Activated T-cell treated with anti-CD3 and anti-CD28 coated beads, Interleukin-2, amount 50 U/mL, for 4 hours (primary cell): ENCODE results near the gene TGOLN2. TPM values are rescaled to one million over a fixed set of nuclear protein-coding genes. Genes with fewer than 3 reads are reported as not detected.
"Not testable (repeated sequence)": the region's sequence is repeated elsewhere in the genome, so short reads cannot be mapped to it uniquely, and the experiment has no call there.

ENCODE experiments used
- ATAC-seq, 2 donors: fragments of 200-7000 bp; cut with Tn5 transposase; one replicate each; pipeline ENCODE4 v1.10.0; 2021
- DNase-seq: peaks from one replicate; pipeline ENCODE4 v3.0.0-alpha.2; 2020
- H3K27me3 Mint-ChIP-seq: one replicate; pipeline ENCODE4 v1.8.0; 2021; ENCODE audit warnings: low read depth, mixed read lengths
- H3K36me3 Mint-ChIP-seq: one replicate; pipeline ENCODE4 v1.8.0; 2022; ENCODE audit warnings: mixed read lengths; ENCODE audit not compliant: insufficient read depth
- H3K4me1 Mint-ChIP-seq: one replicate; pipeline ENCODE4 v1.8.0; 2021; ENCODE audit warnings: low read depth, mixed read lengths
- H3K4me3 Mint-ChIP-seq: one replicate; pipeline ENCODE4 v1.8.0; 2021; ENCODE audit warnings: mild to moderate bottlenecking, moderate library complexity, mixed read lengths
- H3K9me3 Mint-ChIP-seq: one replicate; pipeline ENCODE4 v1.8.0; 2021; ENCODE audit warnings: mixed read lengths
- total RNA-seq, 3 donors: library from RNA; stranded (reverse); gene quantifications; one replicate each; pipeline ENCODE4 v1.2.1, GENCODE V29; 2021

Gene TGOLN2
- total RNA-seq, 3 donors from 2014 or later: 93.8 to 99.6 (median 98.1) TPM

DNA sequence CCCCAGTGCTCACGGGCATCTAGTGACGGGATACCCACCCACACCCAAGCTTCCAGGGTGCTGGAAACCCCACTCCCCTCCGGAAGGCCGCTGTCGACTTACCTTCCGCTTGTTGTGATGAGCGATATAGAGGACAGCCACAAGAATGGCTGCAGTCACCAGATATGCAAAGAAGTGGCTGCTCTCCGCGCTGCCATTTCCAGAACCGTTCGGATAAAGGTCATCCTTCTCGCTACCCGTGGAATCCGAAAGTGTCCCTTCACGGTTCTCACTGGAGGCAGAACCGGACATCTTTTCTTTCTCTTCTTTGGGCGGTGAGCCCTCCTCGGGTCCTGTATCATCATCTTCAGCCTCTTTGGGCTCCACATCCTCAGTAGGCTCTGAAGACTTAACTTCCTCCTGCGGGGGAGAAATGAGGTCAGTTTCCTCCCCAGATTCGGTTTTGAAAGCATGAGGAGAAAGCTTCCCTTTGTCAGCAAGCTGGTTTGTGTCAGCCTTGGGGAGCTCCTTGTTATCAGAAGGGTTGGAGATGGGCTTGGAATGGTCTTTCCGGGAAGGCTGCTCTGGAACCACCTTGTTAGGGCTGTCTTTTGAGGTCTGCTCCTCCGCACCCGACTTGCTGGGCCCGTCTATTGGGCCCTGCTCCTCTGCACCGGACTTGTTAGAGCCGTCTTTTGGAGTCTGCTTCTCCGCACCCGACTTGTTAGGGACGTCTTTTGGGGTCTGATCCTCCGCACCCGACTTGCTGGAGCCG is 1.2 kb downstream of the TGOLN2 start:
- Mint-ChIP-seq H3K4me1 (peaks cover 50% of the 10 kb centered on the region), H3K4me3 (peak overlapping the region; percentile 95), H3K9me3 (no peaks in the 10 kb centered on the region), H3K27me3 (no peaks in the 10 kb centered on the region), H3K36me3 (peaks cover 43% of the 10 kb centered on the region)
- ATAC-seq (peak; percentile 29 to 32), DNase-seq (peak; percentile 18)

DNA sequence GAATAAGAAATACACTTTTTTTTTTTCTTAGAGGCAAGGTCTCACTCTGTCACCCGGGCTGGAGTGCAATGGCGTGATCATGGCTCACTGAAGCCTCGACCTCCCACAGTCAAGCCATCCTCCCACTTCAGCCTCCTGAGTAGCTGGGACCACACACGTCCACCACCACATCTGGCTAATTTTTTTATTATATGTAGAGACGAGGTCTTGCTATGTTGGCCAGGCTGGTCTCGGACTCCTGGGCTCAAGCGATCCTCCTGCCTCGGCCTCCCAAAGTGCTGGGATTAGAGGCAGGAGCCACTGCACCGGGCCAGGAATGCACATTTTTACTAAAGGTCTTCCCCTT is 2.4 kb downstream of the TGOLN2 start:
- ATAC-seq: no peak
- H3K36me3 Mint-ChIP-seq: peaks cover 54% of the 10 kb centered on the region
- DNase-seq: no peak
- peaks cover 61% of the 10 kb centered on the region for H3K4me1 Mint-ChIP-seq
- no peaks in the 10 kb centered on the region for H3K27me3 Mint-ChIP-seq
- no peaks in the 10 kb centered on the region for H3K9me3 Mint-ChIP-seq
- H3K4me3 Mint-ChIP-seq: peak overlapping the region; percentile 95

DNA sequence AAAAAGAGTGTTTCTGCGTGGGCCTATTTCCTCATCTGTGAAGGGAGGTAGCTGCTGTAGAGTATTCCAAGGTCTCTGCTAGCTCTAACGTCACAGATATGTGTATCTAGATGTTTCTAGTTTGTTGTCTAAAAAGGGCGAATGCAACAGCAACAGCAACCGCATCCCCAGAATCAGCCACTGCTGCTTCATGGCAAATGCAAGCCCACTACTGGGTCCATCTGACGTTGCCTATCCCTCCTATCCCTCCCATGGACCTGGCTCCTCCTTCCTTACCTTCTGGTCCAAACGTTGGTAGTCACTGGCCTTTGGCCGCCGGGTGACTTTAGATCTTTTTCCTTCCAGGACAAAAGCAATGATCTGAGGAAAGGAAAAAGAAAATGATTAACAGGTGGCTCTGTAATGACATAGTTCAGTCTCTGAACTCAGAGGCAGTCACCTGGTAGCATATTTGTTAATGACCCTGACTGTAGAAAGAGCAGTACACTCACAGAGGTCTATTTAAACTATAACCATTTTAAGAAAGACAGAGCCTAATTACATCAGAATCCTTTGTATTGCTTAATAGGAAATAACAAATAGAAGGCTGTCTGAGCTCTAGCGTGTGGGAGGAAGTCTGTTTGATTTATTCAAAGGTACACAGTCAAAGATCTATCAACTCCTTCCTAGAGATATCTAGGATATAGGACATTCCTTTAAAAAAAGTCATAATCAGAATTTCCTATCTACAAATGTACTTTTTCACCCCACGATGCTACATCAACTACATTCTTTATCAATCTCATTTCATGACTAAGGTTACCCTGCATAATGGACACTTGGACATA is 2.9 kb downstream of the TGOLN2 start:
- Mint-ChIP-seq H3K27me3 (no peaks in the 10 kb centered on the region), H3K4me3 (peak overlapping the region; percentile 95), H3K36me3 (peaks cover 60% of the 10 kb centered on the region), H3K4me1 (peaks cover 67% of the 10 kb centered on the region), H3K9me3 (no peaks in the 10 kb centered on the region)
- ATAC-seq (no peak), DNase-seq (no peak)

DNA sequence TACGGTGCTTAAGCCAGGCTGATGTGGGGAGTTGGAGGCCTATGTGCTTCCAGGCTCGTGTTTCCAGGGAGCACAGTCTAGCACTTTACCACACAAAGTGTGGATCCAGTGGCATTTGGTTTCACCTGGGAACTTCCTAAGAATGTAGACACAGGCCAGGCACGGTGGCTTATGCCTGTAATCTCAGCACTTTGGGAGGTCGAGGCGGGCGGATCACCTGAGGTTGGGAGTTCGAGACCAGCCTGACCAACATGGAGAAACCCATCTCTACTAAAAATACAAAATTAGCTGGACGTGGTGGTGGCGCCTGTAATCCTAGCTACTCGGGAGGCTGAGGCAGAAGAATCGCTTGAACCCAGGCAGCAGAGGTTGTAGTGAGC is 3.8 kb downstream of the TGOLN2 start:
- H3K9me3 Mint-ChIP-seq, DNase-seq, H3K27me3 Mint-ChIP-seq, ATAC-seq: not testable (repeated sequence)
- peaks cover 66% of the 10 kb centered on the region for H3K36me3 Mint-ChIP-seq
- peaks cover 70% of the 10 kb centered on the region for H3K4me1 Mint-ChIP-seq
- H3K4me3 Mint-ChIP-seq: peak overlapping the region; percentile 95

DNA sequence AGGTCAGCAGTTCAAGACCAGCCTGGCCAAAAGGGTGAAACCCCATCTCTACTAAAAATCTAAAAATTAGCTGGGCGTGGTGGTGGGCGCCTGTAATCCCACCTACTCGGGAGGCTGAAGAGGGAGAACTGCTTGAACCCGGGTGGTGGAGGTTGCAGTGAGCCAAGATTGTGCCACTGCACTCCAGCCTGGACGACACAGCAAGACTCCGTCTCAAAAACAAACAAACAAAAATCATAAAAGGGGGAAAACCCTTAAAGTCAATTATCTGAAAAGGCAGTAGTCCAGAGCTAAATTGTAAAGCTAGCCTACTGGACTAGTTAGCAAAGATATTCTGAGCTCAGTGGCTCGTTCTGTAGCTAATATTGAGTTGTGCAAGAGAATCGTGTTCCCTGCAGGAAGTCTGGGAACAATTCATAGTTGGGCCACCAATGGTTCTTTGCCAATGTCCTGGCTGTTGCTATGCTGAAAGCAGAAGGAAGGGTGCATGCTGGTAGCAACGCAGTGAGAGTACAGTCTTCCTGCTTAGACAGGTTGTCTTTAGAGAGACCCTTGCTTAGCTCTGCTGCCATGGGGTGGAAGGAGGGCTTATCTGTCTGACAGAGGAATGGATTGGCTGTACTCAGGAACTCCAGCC is 4.3 kb downstream of the TGOLN2 start:
- peaks cover 73% of the 10 kb centered on the region for H3K4me1 Mint-ChIP-seq
- no peak for DNase-seq
- H3K4me3 Mint-ChIP-seq: peak overlapping the region; percentile 95
- H3K27me3 Mint-ChIP-seq: no peaks in the 10 kb centered on the region
- H3K36me3 Mint-ChIP-seq: peaks cover 66% of the 10 kb centered on the region
- no peak for ATAC-seq
- H3K9me3 Mint-ChIP-seq: no peaks in the 10 kb centered on the region

DNA sequence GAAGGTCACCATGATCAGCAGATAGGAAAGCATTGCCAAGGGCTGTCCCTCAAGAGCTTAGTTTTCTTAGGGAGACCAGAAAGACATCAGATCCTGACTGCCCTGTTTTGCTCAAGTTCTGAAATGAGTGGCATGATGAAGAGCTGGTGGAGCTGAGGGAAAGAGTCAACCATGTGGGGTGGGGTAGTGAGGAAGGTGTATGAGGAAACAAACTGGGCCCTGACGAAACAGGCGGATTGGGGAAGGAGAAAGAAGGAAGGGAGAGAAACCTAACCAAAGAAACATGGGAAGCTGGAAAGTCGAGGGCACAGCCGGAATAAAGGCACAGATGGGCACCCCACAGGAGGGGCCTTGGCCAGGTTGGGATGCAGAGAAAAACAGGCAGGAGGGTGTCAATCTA is 8.0 kb downstream of the TGOLN2 start:
- ATAC-seq (no peak), DNase-seq (no peak)
- no peaks in the 10 kb centered on the region for H3K9me3 Mint-ChIP-seq
- no peaks in the 10 kb centered on the region for H3K27me3 Mint-ChIP-seq
- H3K4me1 Mint-ChIP-seq: peaks cover 73% of the 10 kb centered on the region
- peaks cover 61% of the 10 kb centered on the region for H3K36me3 Mint-ChIP-seq
- H3K4me3 Mint-ChIP-seq: no peak overlapping the region

DNA sequence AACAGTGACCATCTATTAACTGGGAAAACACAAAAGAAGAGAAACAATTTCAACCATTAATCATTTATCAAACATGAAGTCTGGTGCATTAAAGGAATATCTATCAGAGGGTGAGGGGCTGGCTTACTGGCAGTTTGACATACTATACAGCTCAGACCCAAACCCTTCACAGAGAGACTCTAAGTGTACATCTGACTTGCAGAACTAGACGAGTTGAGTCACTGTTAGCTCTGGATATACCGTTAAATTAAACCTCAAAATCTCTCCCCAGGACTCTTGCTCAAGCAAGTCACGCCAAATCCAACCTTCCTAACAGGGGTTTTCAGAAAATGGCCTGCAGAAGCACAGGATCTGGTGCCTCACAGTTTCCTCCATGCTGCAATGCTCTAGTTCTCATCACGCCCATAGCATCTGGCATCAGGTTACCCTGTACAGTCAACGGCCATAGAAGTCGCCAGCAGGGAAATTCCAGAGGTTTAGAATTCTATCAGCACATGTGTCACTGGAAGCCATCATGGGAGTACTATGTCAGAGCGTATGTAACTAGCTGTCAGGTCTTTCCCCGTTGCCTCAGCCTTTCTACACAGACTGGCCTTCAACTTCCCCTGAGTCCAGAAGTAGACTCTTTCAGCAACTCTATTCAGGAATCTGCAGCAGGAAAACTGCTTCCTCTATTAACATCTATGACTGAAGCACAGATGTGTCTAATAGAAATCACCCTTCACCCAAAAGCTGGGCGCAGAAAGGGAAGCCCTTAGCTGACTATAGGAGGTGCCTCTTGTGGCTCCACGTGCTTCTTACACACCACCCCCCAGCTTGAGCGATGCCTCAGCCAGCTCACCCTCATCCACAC is 9.3 kb downstream of the TGOLN2 start:
- no peaks in the 10 kb centered on the region for H3K27me3 Mint-ChIP-seq
- peak; percentile 93 for ATAC-seq
- peaks cover 59% of the 10 kb centered on the region for H3K4me1 Mint-ChIP-seq
- H3K4me3 Mint-ChIP-seq: peak overlapping the region; percentile 34
- peaks cover 56% of the 10 kb centered on the region for H3K36me3 Mint-ChIP-seq
- DNase-seq: no peak
- no peaks in the 10 kb centered on the region for H3K9me3 Mint-ChIP-seq

DNA sequence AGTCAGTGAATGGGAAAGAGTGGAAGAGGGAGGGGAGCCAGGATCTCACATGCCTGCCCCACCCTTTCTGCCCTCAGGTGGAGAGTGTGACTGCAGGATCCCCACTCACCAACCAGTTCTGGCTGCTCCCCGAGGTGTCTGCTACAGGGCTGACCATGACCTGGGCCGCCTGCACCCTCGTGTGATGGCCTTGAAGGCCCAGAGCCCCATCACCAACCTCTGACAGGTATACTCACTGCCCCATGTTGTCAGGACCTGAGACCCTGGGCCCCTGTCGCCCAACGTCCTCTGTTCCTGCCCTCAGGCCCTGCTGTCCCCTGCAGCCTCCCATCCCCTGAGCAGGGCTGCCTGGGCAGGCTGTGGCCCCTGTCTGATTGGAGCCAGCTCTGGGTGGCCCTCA is 11.9 kb downstream of the TGOLN2 start:
- not testable (repeated sequence) for H3K27me3 Mint-ChIP-seq, DNase-seq, H3K4me3 Mint-ChIP-seq, ATAC-seq, H3K9me3 Mint-ChIP-seq
- peaks cover 34% of the 10 kb centered on the region for H3K4me1 Mint-ChIP-seq
- peaks cover 36% of the 10 kb centered on the region for H3K36me3 Mint-ChIP-seq

DNA sequence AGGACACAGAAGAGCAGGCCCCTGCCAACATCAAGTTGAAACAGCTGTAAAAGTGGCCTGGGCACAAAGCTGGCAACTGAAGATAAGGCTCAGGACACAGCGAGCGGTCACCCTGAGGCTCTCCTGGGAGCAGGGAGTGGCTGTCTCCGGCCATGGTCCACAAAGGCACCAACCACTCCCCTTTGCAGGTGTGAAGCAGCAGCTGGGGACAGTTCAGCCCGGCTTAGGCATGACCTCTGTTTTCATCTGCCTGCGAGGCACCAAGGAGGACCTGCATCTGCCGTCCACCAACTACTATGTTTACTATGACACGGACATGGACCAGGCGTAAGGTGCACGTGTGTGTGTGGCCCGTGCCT is 12.9 kb downstream of the TGOLN2 start:
- ATAC-seq: no peak

DNA sequence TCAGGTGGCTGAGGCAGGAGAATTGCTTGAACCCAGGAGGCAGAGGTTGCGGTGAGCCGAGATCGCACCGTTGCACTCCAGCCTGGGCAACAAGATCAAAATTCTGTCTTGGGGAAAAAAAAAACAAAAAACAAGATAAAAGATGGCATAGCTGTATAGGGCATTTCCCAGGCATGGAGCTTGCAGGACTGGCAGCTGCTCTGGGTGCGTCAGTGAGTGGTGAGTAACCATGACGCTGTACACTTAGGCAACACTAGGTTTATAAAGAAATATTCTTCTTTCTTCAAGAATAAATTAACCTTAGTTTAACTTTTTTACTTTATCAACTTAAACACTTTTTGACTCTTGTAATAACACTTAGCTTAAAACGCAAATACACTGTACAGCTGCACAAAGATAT is 15.4 kb downstream of the TGOLN2 start:
- Mint-ChIP-seq H3K27me3 (no peaks in the 10 kb centered on the region), H3K36me3 (peaks cover 16% of the 10 kb centered on the region), H3K9me3 (no peaks in the 10 kb centered on the region), H3K4me3 (no peak overlapping the region), H3K4me1 (peaks cover 31% of the 10 kb centered on the region)
- DNase-seq: no peak
- ATAC-seq: no peak

More for the DNA sequence above, 12.9 kb downstream of the TGOLN2 start:
- peaks cover 25% of the 10 kb centered on the region for H3K36me3 Mint-ChIP-seq
- no peaks in the 10 kb centered on the region for H3K9me3 Mint-ChIP-seq
- no peak for DNase-seq
- H3K4me1 Mint-ChIP-seq: peaks cover 31% of the 10 kb centered on the region
- no peak overlapping the region for H3K4me3 Mint-ChIP-seq
- H3K27me3 Mint-ChIP-seq: no peaks in the 10 kb centered on the region

DNA sequence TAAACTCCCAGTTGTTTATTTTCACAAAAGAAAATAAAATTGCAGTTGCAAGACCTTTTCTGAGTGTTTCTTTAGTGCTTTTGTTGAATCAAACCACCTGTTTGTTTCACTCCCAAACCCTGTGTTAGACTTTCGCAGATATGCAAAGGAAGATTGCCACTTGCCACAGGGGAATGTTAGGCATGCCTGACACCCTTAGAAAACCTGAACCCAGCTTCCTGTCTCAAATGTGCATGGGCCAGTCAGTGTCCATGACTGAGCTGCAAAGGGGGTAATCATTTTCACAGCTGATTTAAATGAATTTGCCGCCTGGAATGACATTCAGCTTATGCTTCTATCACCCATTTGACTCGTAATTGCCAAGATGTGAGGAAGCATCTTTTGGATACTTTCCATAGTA is 17.5 kb downstream of the TGOLN2 start:
- Mint-ChIP-seq H3K36me3 (peaks cover 6% of the 10 kb centered on the region), H3K9me3 (no peaks in the 10 kb centered on the region), H3K4me3 (peak overlapping the region; percentile 82), H3K27me3 (no peaks in the 10 kb centered on the region), H3K4me1 (peaks cover 28% of the 10 kb centered on the region)
- no peak for ATAC-seq
- DNase-seq: no peak

DNA sequence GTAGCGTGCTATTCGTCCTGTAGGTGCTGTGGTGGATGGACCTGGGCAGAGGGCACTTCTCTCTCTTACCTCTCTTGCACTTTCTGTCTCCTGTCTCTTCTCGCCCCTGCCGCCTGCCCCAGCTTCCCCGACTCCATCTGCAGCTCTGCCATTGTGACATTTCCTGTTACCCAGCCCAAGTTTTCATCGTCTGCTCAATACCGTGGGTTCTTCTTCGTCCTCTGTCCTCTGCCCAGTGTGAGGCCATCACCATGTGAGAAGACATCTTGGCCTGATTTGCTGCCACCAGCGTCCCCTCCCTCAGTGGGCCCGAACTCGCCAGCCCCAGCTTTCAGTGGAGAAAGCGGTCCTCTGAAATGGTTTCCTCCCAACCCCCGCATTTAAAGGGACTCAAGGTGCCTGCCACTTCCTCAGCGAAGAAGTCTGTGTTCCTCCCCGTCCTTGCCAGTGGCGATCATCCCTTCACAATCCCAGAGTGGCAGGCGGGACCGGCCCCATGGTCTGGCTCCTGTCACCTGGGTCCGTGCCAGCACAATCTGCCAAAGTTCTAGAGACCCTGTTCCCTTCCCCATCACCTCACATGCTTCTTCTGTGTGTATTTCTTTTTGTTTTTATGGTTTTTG is 18.0 kb downstream of the TGOLN2 start:
- peak overlapping the region; percentile 82 for H3K4me3 Mint-ChIP-seq
- ATAC-seq: peak in 1 of 2 donors; percentile 41
- H3K9me3 Mint-ChIP-seq: no peaks in the 10 kb centered on the region
- no peak for DNase-seq
- peaks cover 28% of the 10 kb centered on the region for H3K4me1 Mint-ChIP-seq
- peaks cover 6% of the 10 kb centered on the region for H3K36me3 Mint-ChIP-seq
- no peaks in the 10 kb centered on the region for H3K27me3 Mint-ChIP-seq

DNA sequence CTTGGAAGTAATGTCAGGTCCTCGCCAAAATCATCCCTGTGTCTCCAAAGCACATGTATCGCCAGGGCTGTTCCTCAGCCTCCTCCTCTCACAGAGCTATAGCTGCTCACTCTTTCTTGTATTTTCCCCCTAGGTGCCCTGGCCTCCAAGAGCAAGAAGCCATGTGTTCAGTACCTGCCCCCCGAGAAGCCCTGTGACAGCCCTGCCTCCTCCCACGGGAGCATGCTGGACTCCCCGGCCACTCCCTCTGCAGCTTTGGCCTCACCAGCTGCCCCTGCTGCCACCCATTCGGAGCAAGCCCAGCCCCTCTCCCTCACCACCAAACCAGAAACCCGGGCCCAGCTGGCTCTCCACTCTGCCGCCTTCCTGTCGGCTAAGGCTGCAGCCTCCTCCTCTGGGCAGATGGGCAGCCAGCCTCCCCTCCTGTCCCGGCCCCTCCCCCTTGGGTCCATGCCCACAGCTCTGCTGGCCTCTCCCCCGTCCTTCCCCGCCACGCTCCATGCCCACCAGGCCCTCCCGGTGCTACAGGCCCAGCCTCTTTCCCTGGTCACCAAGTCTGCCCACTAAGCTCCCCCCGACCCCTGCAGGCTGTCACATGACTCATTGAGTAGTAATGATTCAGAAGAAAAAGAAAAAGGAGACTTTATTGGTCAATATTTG is 18.8 kb downstream of the TGOLN2 start:
- peaks cover 28% of the 10 kb centered on the region for H3K4me1 Mint-ChIP-seq
- no peaks in the 10 kb centered on the region for H3K9me3 Mint-ChIP-seq
- H3K36me3 Mint-ChIP-seq: peaks cover 3% of the 10 kb centered on the region
- peak; percentile 39 to 41 for ATAC-seq
- H3K27me3 Mint-ChIP-seq: peaks cover 2% of the 10 kb centered on the region
- DNase-seq: no peak
- H3K4me3 Mint-ChIP-seq: peak overlapping the region; percentile 82
